GM19099 (cell line): ENCODE data around the gene ZNF423.

Experiments
- POLR2A ChIP-seq: IDR thresholded peaks from 3 replicates; pipeline ENCODE4 v1.6.1; 2011; ENCODE audit warnings: low read depth; ENCODE audit not compliant: insufficient read length; ENCODE audit errors: extremely low read depth

Gene ZNF423

DNA sequence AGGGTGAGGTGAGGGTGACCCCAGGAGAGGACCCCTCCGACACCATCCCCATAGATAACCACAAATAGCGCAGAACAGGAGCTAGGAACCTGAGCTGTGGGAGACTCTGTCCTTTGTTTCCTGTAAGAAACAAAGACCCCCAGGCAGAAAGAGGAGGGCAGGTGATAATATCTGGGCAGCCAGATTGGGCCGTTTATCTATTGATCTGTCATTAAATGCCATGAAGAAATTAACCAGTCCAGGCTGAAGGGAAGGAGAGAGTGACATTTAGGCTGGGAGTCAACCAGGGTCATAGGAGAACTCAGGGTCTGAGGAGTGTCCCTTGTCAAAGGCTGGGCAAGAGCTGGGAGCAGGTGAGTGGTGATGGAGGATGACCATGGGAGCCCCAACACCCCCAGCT lies 324.5 kb downstream of the ZNF423 start:
- TF ChIP-seq POLR2A, result no peak

DNA sequence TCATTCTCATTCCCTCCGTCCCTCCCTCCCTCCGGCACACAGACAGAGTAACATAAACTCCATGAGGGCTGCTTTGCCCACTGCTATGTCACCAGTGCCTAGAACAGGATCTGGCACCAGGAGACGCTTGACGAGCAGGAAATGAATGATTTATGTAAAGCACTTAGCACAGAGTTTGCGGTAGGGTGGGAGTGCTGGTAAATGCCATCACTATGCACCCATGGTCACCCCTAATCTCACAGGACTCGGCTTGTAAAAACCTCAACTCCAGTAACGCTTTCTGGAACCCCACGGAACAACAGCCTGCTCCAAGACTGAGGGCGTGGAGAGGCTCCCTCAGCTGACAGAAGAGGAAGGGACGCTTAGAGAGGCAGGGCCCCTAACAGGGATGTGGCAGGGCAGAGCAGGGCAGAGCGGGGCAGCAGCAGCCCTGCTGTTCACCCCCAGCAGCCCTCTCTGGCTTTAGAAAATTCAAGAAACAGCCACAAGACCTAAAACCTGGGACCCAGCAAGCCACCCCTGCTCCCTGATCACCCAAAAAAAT lies 325.4 kb downstream of the ZNF423 start:
- no peak for TF ChIP-seq POLR2A

DNA sequence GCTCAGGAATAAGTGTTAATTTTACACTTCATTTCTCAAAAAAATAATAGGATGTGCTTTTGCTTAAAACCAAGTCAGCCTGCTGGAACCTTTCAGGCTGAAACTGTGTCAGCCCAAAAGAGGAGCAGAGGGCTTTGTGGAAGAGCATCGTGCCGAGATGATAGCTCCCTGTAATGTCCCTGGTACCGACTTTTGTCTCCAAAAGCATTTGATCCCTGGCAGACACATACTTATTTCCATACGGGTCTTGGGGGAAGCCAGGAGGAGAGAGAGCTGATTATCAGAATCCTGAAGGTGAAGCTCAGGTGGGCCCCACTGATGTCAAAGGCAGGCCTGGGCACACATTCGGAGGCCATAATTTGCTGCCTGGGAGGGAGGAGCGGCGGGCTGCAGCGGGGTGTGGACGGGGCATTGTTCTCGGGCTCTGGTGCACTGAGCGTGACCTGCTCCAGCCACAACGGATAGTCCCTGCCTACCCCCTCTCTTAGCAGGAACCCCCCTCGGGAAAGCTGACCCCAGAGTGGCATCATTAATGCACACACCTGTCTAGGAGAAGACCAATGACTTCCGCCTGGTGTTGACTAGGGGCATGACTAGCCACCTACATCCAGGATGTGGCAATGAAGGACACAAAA lies 326.4 kb downstream of the ZNF423 start:
- TF ChIP-seq POLR2A, result no peak

DNA sequence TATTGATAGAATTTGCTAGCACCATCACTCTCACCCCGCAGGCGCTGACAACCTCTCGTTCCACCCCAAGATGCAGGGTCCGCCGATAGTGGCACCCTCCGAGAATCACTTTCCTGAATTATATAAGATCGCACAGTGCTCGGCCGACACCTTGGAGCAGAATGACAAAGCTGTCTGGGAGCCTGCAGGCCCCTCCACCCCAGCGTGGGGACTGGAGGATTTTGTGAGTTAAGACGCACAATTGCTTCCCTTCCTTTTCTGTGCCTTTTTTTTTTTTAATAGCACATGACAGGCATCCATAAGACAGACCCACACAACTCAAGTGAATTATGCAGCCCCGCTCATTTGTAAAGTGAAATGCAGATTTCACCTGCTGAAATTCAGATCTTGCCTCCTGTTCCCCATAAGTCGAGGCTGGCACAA lies 327.0 kb downstream of the ZNF423 start:
- no peak for TF ChIP-seq POLR2A

DNA sequence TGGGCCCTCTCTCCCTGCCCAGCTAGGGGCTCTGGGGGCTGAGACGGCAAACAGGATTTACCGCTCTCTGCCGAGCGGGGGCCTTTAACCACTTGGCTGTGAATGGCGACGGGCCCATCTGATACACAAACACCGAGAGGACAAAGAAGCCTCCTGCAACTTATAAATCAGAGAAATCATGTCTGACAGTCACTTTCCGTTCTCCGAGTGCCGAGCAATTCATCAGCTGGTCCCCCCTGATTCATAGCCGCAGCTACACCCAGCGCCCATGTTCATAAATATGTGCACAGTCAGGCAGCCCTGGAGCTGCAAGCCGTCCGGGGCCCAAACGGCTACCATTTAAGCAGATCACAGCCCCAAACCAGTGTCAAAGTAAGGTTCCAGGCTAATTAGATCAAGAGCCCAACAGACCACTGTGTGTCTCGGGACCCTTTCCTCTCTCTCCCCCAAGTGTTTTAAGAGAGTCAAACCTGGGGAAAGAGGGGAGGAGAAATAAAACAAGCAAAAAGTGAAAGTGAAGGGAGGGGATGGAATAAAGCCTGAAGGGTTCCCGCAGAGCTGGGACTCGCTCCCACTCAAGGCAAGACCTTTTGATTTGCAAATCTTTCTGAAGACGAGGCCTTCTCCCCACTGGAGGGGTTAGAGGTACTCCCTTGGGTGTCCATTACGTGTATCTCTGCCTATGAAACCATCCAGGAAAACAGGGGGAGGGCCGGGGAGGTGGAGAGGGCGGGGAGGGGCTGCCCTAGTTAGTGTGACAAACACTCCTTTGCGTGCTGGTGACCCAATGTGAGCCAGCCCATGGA lies 327.6 kb downstream of the ZNF423 start:
- no peak for TF ChIP-seq POLR2A

DNA sequence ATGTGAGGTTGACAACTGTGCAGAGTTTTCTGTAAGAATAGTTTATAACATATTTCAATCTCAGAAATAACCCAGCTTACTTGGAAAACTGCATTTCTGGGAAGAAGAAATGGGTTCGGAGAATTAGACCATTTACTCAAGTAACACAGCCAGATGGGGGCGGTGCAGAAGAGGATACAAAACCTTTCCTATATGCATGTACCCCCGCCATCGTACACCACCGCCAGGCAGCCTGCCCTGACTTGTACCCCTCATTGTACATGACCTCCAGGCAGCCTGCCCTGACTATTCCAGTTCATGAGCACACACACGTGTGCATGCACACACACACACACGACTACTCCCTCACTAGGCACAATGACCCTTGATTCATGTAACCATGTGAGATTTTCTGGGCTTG lies 328.3 kb downstream of the ZNF423 start:
- no peak for TF ChIP-seq POLR2A

DNA sequence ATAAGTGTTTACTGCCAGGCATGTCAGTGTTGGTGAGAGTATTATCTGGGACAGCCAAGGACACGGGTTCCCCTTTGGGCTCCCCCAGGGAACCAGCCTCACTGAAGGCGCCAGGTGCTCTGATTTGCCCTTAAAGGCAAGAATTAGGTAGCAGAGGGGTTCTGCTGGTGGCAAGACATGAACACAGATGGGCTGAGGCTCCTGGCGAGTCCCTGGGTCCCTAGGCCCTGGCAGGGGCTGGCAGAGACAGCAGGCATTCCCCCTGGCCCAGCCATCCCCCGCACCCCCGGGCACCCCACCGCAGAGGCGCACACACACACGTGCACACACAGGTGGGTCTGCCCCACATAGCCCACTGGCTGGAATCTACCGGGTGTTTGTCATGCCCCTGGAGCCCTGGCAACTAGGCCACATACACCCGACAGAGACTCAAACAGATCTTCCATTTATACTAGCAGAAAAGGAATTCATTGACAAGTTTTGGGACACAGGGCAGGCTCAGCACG lies 329.0 kb downstream of the ZNF423 start:
- TF ChIP-seq POLR2A, result no peak

DNA sequence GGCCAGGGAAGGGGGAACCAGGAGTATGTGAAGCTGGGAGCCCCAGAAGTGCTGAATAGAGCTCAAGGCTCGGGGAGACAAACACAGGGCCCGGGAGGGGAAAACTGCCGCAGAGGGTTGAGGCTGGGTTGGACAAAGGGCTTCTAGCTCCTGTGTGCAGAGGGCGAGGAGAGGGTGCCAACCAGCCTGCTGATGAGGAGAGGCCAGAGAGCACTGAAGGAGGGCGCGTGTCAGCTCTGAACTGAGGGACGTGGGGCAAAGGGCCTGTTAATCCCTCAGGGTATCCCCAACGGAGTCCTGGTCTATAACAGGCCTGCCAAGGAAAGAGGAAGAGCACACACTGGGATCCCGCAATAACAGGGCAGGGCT lies 331.0 kb downstream of the ZNF423 start:
- no peak for TF ChIP-seq POLR2A

DNA sequence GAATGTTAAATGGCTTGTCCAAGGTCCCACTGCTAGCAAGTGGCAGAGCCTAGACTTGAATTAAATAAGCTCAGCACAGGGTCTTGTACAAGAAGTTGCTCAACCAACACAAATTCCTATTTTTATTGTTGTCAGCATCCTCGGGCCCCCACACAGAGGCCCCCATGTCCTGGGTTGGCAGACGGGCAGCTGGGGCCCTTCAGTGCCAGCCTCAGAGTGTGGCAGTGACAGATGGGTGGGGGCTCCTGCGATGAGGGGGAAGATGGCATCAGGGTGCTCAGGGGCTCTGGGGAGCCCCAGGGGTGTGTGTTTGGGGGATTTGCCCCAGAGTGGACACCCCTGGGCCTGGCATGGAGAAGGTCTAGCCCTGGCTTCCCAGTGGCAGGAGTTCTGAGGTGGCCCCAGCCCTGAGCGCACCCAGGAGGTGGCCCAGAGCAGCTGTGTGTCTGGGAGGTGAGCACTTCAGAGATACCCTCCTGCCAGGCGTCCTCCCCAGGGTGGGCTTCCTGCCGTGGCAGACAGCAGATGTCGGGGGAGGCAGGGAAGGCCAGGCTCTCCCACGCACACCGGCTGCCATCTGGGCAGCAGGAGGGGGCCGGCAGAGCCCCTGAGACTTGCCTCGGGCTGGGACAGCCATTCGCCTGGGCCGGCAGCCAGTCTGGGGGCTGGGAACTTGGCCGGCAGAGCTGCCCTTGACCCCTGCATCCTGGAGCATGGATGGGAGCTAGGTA lies 331.5 kb downstream of the ZNF423 start:
- no peak for TF ChIP-seq POLR2A

DNA sequence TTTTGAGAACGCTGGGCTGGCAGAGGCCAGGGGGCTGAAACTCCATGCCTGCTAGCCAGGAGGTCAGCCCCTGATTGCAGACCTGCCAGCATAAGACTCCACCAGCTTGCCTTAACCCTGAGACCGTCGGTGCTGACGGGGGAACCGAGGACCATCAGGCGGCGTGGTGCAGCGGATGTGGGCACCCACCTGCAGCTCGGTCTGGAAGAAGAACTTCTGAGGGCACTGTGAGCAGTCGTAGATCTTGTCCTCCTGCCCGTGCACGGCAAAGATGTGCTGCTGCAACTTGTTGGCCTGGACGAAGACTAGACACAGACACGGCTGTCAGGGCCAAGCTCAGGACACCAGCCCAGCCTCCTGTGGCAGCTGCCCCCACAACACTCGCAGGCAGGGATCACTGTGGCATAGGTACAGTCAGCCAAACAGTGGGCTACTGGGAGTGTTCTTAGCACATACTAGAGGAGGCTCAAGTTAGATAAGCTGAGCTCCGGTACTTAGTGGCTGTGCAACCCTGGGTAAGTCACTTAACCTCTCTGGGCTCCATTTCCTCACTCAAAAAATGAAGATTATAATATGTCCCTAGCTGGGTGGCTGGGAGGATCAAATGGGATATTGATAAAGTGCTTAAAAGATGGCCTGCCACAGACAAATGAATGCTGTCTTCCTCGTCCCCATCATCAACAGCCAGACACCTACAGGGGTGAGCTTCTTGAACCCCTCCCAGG lies 332.3 kb downstream of the ZNF423 start:
- no peak for TF ChIP-seq POLR2A

DNA sequence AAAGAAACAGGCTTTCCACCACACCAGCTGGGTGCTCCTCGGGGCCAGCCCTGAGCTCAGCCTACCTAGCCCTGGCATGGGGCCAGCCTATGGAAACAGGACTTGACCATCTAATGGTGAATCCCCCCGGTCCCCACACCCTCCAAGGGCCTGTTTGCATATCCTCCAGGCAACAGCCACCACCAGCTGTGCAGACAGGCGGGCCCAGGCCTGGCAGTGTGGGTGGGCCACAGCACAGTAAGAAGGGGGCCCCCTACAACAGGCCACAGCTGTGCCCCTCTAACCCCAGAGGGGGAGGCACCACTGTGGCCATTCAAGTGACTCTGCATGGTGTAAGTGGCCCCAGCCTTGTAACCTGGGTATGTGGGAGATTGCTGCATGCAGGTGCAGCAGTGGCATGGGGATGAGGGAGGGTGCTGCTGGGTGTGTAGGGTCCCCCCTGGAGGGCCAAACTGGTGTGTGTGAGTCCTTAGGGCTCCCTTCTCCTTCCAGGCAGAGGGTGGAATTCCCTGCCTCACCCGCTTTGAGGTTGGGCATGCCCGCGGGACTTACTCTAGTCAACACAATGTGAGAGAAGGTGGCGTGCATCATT lies 334.1 kb downstream of the ZNF423 start:
- no peak for TF ChIP-seq POLR2A

DNA sequence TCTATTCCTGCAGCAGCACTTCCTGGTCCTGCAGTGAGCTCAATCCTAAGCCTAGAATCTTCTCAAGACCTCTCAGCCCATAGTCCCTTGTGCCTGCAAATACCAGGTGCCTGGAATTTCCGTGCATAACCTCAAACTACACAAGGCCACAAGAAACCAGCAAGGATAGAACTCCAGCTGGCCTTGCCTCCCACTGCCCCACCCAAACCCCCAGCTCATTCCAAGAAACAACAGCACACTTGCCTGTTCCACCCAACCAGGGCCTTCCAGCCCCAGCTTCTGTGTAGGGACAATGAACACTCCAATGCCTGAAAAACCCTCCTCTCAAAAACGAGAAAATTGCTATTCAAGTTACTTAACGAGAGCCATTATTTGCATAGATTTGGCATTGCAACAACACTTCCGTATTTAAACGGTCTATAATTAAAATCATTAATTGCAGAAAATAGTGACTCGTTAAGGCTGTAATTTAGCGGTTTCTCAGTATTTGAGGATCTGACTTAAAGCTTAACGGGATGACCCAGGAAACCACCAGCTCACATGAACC lies 335.3 kb downstream of the ZNF423 start:
- no peak for TF ChIP-seq POLR2A

DNA sequence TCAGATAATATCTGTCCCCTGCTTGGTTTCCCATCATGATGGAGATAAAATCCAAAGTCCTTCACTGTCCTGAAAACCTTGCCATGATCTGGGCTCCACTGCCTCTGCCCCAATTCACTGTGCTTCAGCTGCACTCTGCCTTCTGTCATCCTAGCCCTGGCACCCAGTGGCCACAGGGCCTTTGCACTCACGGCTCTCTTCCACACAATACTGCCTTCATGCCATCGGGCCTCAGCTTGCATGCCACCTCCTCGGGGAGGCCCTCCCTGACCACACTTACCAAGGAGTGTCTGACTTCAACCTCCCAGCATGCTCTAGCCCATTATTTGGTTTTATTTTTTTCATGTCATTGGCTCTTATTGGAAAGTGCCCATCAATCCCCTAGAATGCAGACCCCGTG lies 336.2 kb downstream of the ZNF423 start:
- TF ChIP-seq POLR2A, result no peak

DNA sequence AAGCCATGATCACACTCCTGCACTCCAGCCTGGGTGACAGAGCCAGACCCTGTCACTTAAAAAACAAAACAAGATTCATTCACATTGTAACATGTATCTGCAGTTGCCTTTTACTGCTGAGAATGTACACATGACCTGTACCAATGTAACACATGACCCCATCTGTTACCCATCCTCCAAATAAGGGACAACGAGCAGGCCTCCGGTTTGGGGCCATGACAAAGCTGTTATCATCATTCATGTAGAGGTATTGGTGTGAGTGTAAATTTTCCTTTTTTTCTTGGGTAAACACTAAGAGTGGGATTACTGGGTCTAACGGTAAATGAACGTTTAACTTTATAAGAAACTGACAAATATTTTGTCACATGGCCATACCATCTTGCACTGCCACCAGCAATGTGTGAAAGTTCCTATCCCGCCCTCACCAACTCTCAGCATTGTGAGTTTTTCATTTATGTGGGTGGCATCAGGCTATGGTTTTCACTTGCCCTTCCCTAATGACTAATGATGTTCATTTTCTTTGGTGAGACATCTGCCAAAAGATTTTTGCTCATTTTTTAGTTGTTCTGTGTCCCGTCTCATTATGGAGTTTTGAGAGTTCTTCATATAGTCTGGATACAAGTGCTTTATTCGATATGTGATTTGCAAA lies 336.8 kb downstream of the ZNF423 start:
- no peak for TF ChIP-seq POLR2A
